NB4 (cell line): Measurements from ENCODE around the gene SPATA46.

Source experiments
- CTCF ChIP-seq: IDR thresholded peaks from one replicate; pipeline ENCODE4 v1.5.1; 2012; ENCODE audit warnings: low read depth, low read length
- POLR2A ChIP-seq: IDR thresholded peaks from 2 replicates; pipeline ENCODE4 v1.6.1; 2011; ENCODE audit warnings: mild to moderate bottlenecking; ENCODE audit not compliant: insufficient read length; ENCODE audit errors: extremely low read depth

- TF ChIP-seq POLR2A (no peak), CTCF (no peak)
These were observed 12.2 kb downstream of the SPATA46 start for GRCh38 chr1:162364498-162364897.
